Vagina (tissue), 2 donors: ENCODE results near the gene RASA3. TPM values are rescaled to one million over a fixed set of nuclear protein-coding genes. Genes with fewer than 3 reads are reported as not detected.

ENCODE experiments used
- DNase-seq, 2 donors: peaks; one replicate each; pipeline ENCODE4 v3.0.0-alpha.2; 2017; ENCODE audit errors: extremely low spot score in 2 of 2
- H3K27ac ChIP-seq: fragments of 200-600 bp; sonication (generic); one replicate; pipeline ENCODE4 v1.5.1; 2019
- H3K27me3 ChIP-seq: fragments of 200-600 bp; sonication (generic); one replicate; pipeline ENCODE4 v1.5.1; 2019
- H3K36me3 ChIP-seq, 2 donors: fragments of 200-600 bp; sonication (generic); one replicate each; pipeline ENCODE4 v1.5.1; 2017 to 2019
- H3K4me1 ChIP-seq: fragments of 200-600 bp; sonication (generic); one replicate; pipeline ENCODE4 v1.5.1; 2019
- H3K4me3 ChIP-seq, 2 donors: fragments of 200-600 bp; sonication (generic); 1 replicate in 1 of 2; 2 replicates in 1 of 2; pipeline ENCODE4 v1.5.1; 2016 to 2019
- H3K9me3 ChIP-seq: fragments of 200-600 bp; sonication (generic); one replicate; pipeline ENCODE4 v1.5.1; 2019
- CTCF ChIP-seq, 3 experiments: fragments of 450-650 bp in 2 of 3; fragments of 200-600 bp in 1 of 3; sonication (generic) in 1 of 3; IDR thresholded peaks; one replicate each; pipeline ENCODE4 v1.5.1; 2017 to 2019; ENCODE audit warnings: antibody characterized with exemption in 3 of 3, mild to moderate bottlenecking in 2 of 3, moderate library complexity in 2 of 3
- POLR2A ChIP-seq, 2 donors: fragments of 450-650 bp; IDR thresholded peaks; one replicate each; pipeline ENCODE4 v1.6.1; 2017; ENCODE audit warnings: antibody characterized with exemption in 2 of 2, mild to moderate bottlenecking in 2 of 2, moderate library complexity in 2 of 2
- POLR2AphosphoS5 ChIP-seq, 2 donors: sonication (generic); formaldehyde crosslinking; IDR thresholded peaks; one replicate each; pipeline ENCODE4 v1.9.0; 2017; ENCODE audit warnings: antibody characterized with exemption in 2 of 2, mild to moderate bottlenecking in 2 of 2, low read depth in 1 of 2; ENCODE audit not compliant: insufficient read depth in 1 of 2
- intact Hi-C: fragments of 100-400 bp; cut with DNase I; formaldehyde crosslinking; loops from one replicate; pipeline ENCODE4 v1.15.1; 2023
- total RNA-seq: library from RNA; depleted of rRNA; stranded (reverse); fragments of >200 nt; gene quantifications from one replicate; pipeline ENCODE4 v1.2.3, GENCODE V29; 2016

The RASA3 gene
- total RNA-seq, 1 donor from 2014 or later: 19.6 TPM

- no peak for TF ChIP-seq POLR2AphosphoS5 (IDR thresholded peaks at IDR 0.05; ENCODE audit: insufficient read depth in 1 of 2, low read depth in 1 of 2)
- TF ChIP-seq POLR2A (IDR thresholded peaks at IDR 0.05): no peak
- TF ChIP-seq CTCF (IDR thresholded peaks at IDR 0.05): no peak
- Histone ChIP-seq H3K36me3 (no peaks in the 10 kb centered on the region), H3K27ac (no peak overlapping the region), H3K4me3 (no peak overlapping the region), H3K9me3 (no peaks in the 10 kb centered on the region), H3K27me3 (no peaks in the 10 kb centered on the region), H3K4me1 (peaks cover 13% of the 10 kb centered on the region)
- intact Hi-C loops: no loop called here
- DNase-seq: no peak
These were observed 42.5 kb downstream of the RASA3 start for GRCh38 chr13:114089751-114090400.

- DNase-seq: no peak
- Histone ChIP-seq H3K27me3 (no peaks in the 10 kb centered on the region), H3K4me3 (no peak overlapping the region), H3K27ac (no peak overlapping the region), H3K4me1 (peaks cover 13% of the 10 kb centered on the region), H3K9me3 (no peaks in the 10 kb centered on the region), H3K36me3 (no peaks in the 10 kb centered on the region)
- TF ChIP-seq POLR2A (IDR thresholded peaks at IDR 0.05) (no peak), CTCF (IDR thresholded peaks at IDR 0.05) (no peak), POLR2AphosphoS5 (IDR thresholded peaks at IDR 0.05; ENCODE audit: insufficient read depth in 1 of 2, low read depth in 1 of 2) (no peak)
- intact Hi-C loops: no loop called here
These were observed 43.1 kb downstream of the RASA3 start for GRCh38 chr13:114089341-114089740.

- Histone ChIP-seq H3K9me3 (no peaks in the 10 kb centered on the region), H3K4me3 (no peak overlapping the region), H3K27ac (no peak overlapping the region), H3K36me3 (no peaks in the 10 kb centered on the region), H3K27me3 (no peaks in the 10 kb centered on the region), H3K4me1 (peaks cover 13% of the 10 kb centered on the region)
- TF ChIP-seq POLR2AphosphoS5 (IDR thresholded peaks at IDR 0.05; ENCODE audit: insufficient read depth in 1 of 2, low read depth in 1 of 2) (no peak), POLR2A (IDR thresholded peaks at IDR 0.05) (no peak), CTCF (IDR thresholded peaks at IDR 0.05) (no peak)
- intact Hi-C loops: no loop called here
- DNase-seq: no peak
These were observed 43.6 kb downstream of the RASA3 start for GRCh38 chr13:114088863-114089262.

DNA sequence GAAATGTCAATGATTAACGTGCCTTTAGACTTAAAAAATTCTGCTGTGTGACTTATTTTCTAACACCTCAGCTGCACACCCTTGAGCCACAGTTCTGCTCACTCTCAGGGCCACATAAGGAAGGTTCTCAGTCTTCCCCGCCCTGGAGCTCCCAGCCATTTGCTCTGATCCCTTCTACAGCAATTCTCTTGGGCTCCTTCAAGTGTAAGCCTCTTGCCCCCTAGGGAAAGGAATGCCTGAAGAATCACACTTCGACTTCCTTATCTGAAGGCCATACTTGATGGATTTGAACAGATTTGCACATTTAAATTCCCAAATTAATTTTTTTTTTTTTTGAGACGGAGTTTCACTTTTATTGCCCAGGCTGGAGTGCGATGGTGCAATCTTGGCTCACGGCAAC lies 44.2 kb downstream of the RASA3 start:
- TF ChIP-seq POLR2A (IDR thresholded peaks at IDR 0.05): no peak
- TF ChIP-seq CTCF (IDR thresholded peaks at IDR 0.05): no peak
- TF ChIP-seq POLR2AphosphoS5 (IDR thresholded peaks at IDR 0.05; ENCODE audit: insufficient read depth in 1 of 2, low read depth in 1 of 2): no peak
- intact Hi-C loops: no loop called here
- peaks cover 13% of the 10 kb centered on the region for H3K4me1 ChIP-seq
- no peaks in the 10 kb centered on the region for H3K36me3 ChIP-seq
- H3K4me3 ChIP-seq: no peak overlapping the region
- H3K27me3 ChIP-seq: no peaks in the 10 kb centered on the region
- H3K27ac ChIP-seq: no peak overlapping the region
- DNase-seq: no peak
- H3K9me3 ChIP-seq: no peaks in the 10 kb centered on the region

GRCh38 chr13:114087430-114087829 lies 45.0 kb downstream of the RASA3 start:
- Histone ChIP-seq H3K36me3 (no peaks in the 10 kb centered on the region), H3K4me1 (peaks cover 13% of the 10 kb centered on the region), H3K27ac (no peak overlapping the region), H3K27me3 (no peaks in the 10 kb centered on the region), H3K9me3 (no peaks in the 10 kb centered on the region), H3K4me3 (no peak overlapping the region)
- intact Hi-C loops: no loop called here
- DNase-seq: no peak
- TF ChIP-seq POLR2AphosphoS5 (IDR thresholded peaks at IDR 0.05; ENCODE audit: insufficient read depth in 1 of 2, low read depth in 1 of 2) (no peak), CTCF (IDR thresholded peaks at IDR 0.05) (no peak), POLR2A (IDR thresholded peaks at IDR 0.05) (no peak)
